Sigmoid colon (tissue), 7 donors: Measurements from ENCODE around the gene RPL3. TPM values are rescaled to one million over a fixed set of nuclear protein-coding genes. Genes with fewer than 3 reads are reported as not detected.

ENCODE experiments used
- DNase-seq: peaks from one replicate; pipeline ENCODE4 v3.0.0-alpha.2; 2019
- H3K27ac ChIP-seq, 4 donors: fragments of 200-600 bp; sonication (generic); one replicate each; pipeline ENCODE4 v1.5.1; 2016 to 2019; ENCODE audit warnings: mild to moderate bottlenecking in 1 of 4
- H3K27me3 ChIP-seq, 3 donors: fragments of 200-600 bp; sonication (generic); one replicate each; pipeline ENCODE4 v1.5.1; 2019; ENCODE audit warnings: mild to moderate bottlenecking in 1 of 3
- H3K36me3 ChIP-seq, 4 donors: fragments of 200-600 bp; sonication (generic); one replicate each; pipeline ENCODE4 v1.5.1; 2016 to 2019
- H3K4me1 ChIP-seq, 4 donors: fragments of 200-600 bp; sonication (generic); one replicate each; pipeline ENCODE4 v1.5.1; 2017 to 2019
- H3K4me3 ChIP-seq, 4 donors: fragments of 200-600 bp; sonication (generic); one replicate each; pipeline ENCODE4 v1.5.1; 2017 to 2019; ENCODE audit warnings: mild to moderate bottlenecking in 2 of 4, moderate library complexity in 1 of 4
- H3K9me3 ChIP-seq, 4 donors: fragments of 200-600 bp in 3 of 4; sonication (generic) in 3 of 4; one replicate each; pipeline versions ENCODE4 v1.5.1 to v1.6.1; 2013 to 2019
- EP300 ChIP-seq, 4 donors: sonication (generic); formaldehyde crosslinking; IDR thresholded peaks; one replicate each; pipeline ENCODE4 v1.6.1; 2017; ENCODE audit warnings: antibody characterized with exemption in 4 of 4
- POLR2A ChIP-seq, 2 donors: fragments of 450-650 bp; IDR thresholded peaks; one replicate each; pipeline ENCODE4 v1.6.1; 2016; ENCODE audit warnings: antibody characterized with exemption in 2 of 2, mild to moderate bottlenecking in 2 of 2, moderate library complexity in 2 of 2
- POLR2AphosphoS5 ChIP-seq, 4 donors: sonication (generic); formaldehyde crosslinking; IDR thresholded peaks; one replicate each; pipeline ENCODE4 v1.6.1; 2017; ENCODE audit warnings: antibody characterized with exemption in 4 of 4
- WGBS, 2 donors: extraction: QIAGEN DNeasy Blood & Tissue Kit; methylation state at CpG; one replicate each; pipeline ENCODE4 v1.1.7; 2013; 5-methylcytosine and 5-hydroxymethylcytosine counted together
- intact Hi-C: fragments of 100-400 bp; cut with DNase I; formaldehyde crosslinking; loops from one replicate; pipeline ENCODE4 v1.15.1; 2023
- polyA plus RNA-seq, 3 donors: library from polyadenylated mRNA; stranded (reverse); fragments of 200-250 nt; gene quantifications; one replicate each; pipeline ENCODE4 v1.2.3, GENCODE V29; 2013
- total RNA-seq, 4 donors: library from RNA; depleted of rRNA; stranded (reverse); fragments of >200 nt; gene quantifications; one replicate each; pipeline ENCODE4 v1.1.0, GENCODE V29; 2016
- TF ChIP-seq, protein P1 (sequence below), 4 experiments: fragments of 450-650 bp in 3 of 4; fragments of 200-600 bp in 1 of 4; IDR thresholded peaks; one replicate each; pipeline ENCODE4 v1.5.1; 2016 to 2019; ENCODE audit warnings: antibody characterized with exemption in 4 of 4, mild to moderate bottlenecking in 3 of 4, moderate library complexity in 2 of 4
- donor health status: healthy with polysubstance abuse.
- donor health status: Bipolar disorder and iron deficiency.
- donor health status: healthy.

The RPL3 gene
- total and polyA plus RNA-seq, 7 donors, result 1,532 to 4,917 (median 2,212) TPM

DNA sequence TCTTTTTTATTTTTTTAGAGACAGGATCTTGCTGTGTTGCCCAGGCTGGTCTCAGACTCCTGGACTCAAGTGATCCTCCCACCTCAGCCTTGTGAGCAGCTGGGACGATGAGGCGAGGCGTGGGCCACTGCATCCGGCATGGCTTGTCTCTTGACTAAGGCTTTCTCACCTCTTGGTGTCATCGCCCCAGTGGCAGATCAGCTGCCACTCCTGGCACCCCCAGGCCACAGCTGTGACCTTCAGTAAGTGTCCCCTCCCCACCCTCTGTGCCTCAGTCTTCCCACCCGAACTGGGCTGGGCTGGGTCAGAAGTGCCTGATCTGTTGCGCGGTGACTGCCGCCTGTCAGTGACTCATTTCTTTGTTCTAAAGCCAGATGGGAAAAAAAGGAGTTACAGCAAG is 33.9 kb upstream of the RPL3 start:
- Histone ChIP-seq H3K36me3 (no peaks in the 10 kb centered on the region), H3K4me3 (no peak overlapping the region), H3K27me3 (no peaks in the 10 kb centered on the region), H3K27ac (no peak overlapping the region), H3K9me3 (no peaks in the 10 kb centered on the region), H3K4me1 (peaks cover 0 to 22% (median 19%) of the 10 kb centered on the region in 4 donors)
- intact Hi-C loops, result loop anchor here (5.0 kb wide), 2 partner anchors 44 to 169 kb away; partner anchors contain the start of genes ATF4 and TAB1
- 83 to 91% methylated on average over 9 of the region's 9 CpGs for WGBS, 2 donors
- no peak for DNase-seq
- TF ChIP-seq POLR2AphosphoS5 (IDR thresholded peaks at IDR 0.05), result no peak
- TF ChIP-seq POLR2A (IDR thresholded peaks at IDR 0.05), result no peak
- no peak for TF ChIP-seq EP300 (IDR thresholded peaks at IDR 0.05)
- TF ChIP-seq, protein P1, sequence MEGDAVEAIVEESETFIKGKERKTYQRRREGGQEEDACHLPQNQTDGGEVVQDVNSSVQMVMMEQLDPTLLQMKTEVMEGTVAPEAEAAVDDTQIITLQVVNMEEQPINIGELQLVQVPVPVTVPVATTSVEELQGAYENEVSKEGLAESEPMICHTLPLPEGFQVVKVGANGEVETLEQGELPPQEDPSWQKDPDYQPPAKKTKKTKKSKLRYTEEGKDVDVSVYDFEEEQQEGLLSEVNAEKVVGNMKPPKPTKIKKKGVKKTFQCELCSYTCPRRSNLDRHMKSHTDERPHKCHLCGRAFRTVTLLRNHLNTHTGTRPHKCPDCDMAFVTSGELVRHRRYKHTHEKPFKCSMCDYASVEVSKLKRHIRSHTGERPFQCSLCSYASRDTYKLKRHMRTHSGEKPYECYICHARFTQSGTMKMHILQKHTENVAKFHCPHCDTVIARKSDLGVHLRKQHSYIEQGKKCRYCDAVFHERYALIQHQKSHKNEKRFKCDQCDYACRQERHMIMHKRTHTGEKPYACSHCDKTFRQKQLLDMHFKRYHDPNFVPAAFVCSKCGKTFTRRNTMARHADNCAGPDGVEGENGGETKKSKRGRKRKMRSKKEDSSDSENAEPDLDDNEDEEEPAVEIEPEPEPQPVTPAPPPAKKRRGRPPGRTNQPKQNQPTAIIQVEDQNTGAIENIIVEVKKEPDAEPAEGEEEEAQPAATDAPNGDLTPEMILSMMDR (IDR thresholded peaks at IDR 0.05), result no peak

DNA sequence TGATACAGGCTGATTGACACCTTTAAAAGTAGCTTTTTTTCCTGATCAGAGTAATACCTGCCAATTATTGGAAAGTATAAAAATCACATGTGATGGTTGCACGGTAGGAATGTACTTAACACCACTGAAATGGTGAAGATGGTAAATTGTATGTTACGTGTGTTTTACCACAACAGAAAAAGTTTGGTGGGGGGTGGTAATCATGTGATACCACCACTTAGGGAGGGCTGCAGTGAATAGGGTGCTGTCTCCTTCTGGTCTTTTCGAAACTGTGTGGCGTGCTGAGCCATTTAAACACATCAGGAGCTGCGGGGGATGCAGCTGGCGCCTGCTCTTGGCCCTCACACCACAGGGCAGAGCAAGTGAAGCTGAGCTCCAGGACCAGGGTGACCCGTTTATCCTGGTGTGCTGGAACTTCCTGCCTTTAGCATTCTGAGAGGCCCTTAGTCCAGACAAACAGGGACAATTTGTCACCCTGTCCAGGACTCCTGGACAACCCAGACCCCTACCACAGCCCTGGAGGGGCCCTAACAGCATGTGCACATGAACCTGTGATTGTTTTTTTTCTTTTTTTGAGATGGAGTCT is 33.0 kb upstream of the RPL3 start:
- Histone ChIP-seq H3K4me3 (no peak overlapping the region), H3K27ac (no peak overlapping the region), H3K36me3 (no peaks in the 10 kb centered on the region), H3K27me3 (no peaks in the 10 kb centered on the region), H3K9me3 (no peaks in the 10 kb centered on the region), H3K4me1 (peaks cover 0 to 22% (median 19%) of the 10 kb centered on the region in 4 donors)
- no peak for DNase-seq
- intact Hi-C loops, result loop anchor here (5.0 kb wide), 2 partner anchors 45 to 170 kb away; partner anchors contain the start of genes ATF4 and TAB1
- WGBS, 2 donors, result 79 to 88% methylated on average over 7 of the region's 7 CpGs
- TF ChIP-seq EP300 (IDR thresholded peaks at IDR 0.05) (no peak), POLR2AphosphoS5 (IDR thresholded peaks at IDR 0.05) (no peak), POLR2A (IDR thresholded peaks at IDR 0.05) (no peak)
- TF ChIP-seq, protein P1 (IDR thresholded peaks at IDR 0.05), result no peak

DNA sequence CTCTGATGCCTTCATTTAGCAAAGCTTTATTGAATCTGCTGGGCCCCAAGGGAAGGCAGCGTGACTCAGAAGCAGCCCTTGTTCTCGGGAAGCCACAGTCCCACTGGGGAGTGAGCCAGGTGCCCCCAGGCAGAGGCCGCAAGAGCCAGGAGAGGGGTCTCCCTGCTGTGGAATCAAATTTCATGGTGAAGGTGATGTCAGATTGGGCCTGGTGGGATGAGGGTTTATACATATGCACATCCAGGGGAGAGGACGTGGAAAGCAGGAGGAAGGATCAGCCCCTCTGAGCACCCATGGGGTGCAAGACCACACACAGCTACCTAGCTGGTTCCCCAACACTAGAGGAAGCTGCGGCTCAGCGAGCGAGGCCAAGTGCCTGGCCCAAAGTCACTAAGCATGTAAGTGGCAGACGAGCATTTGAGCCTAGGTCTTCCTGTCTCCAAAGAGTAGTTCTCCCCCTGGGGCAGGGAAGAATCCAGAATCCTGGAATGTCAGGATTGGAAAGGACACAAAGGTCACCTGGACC is 32.3 kb upstream of the RPL3 start:
- peaks cover 0 to 22% (median 19%) of the 10 kb centered on the region in 4 donors for H3K4me1 ChIP-seq
- H3K9me3 ChIP-seq, result no peaks in the 10 kb centered on the region
- no peaks in the 10 kb centered on the region for H3K27me3 ChIP-seq
- no peak for DNase-seq
- 53 to 76% methylated on average over 8 of the region's 8 CpGs for WGBS, 2 donors
- no peaks in the 10 kb centered on the region for H3K36me3 ChIP-seq
- peak overlapping the region in 2 of 4 donors; percentile 72 to 82 for H3K27ac ChIP-seq
- intact Hi-C loops, result loop anchor here (5.0 kb wide), 2 partner anchors 46 to 171 kb away; partner anchors contain the start of genes ATF4 and TAB1
- H3K4me3 ChIP-seq, result no peak overlapping the region
- TF ChIP-seq, protein P1 (IDR thresholded peaks at IDR 0.05), result no peak

DNA sequence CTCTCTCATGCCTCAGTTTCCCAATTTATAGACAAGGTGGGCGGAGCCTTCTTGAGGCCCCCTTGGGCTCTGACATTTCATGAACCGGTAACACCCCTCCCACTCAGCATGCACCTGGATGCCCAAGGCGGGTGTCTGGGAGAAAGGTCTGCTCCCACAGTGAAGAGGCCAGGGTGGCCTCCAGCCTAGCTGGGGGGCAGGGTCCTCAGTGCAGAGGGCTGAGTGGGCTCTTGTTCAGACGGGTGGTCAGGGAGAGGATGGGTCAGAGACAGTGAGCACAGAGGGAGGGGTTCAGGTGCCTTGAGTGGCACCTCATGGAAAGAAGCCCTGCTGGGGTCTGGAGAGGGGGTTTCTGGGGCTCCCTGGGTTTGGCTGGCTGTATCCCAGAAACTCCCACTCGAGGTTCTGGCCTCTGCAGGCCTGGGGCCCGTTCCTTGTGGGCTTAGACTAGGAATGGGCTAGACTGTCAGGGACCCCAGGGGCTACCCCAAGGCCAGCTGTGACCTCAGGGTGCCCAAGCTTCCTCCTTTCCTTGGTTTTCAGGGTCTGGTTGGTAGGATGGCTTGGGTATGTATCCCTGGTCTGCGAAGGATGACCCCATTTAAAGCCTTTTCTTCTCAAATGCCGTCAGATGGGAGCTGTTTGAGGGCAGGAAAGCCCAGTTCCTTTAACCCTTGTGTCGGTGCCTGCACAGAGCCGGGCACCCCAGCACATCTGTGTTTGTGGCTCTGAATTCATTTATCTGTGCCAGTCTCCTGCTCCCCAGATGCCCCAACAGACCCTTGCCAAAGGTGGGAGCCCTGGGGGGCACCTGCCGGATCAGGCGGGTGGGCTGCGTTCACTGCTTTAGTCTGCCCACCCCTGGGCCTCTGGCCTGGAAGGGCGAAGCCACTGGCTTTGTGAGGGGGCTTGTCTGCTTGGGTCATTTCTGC is 31.6 kb upstream of the RPL3 start:
- intact Hi-C loops, result loop anchor here (5.0 kb wide), 2 partner anchors 46 to 171 kb away; partner anchors contain the start of genes ATF4 and TAB1

More for the DNA sequence above, 31.6 kb upstream of the RPL3 start:
- H3K27ac ChIP-seq, result peak overlapping the region; percentile 72 to 82 (median 77)
- WGBS, 2 donors, result 58 to 66% methylated on average over 14 of the region's 14 CpGs
- peak overlapping the region; percentile 63 to 98 (median 78) for H3K4me3 ChIP-seq
- no peaks in the 10 kb centered on the region for H3K27me3 ChIP-seq
- no peak for DNase-seq
- no peaks in the 10 kb centered on the region for H3K36me3 ChIP-seq
- H3K4me1 ChIP-seq, result peaks cover 0 to 22% (median 19%) of the 10 kb centered on the region in 4 donors
- TF ChIP-seq EP300 (IDR thresholded peaks at IDR 0.05) (no peak), POLR2AphosphoS5 (IDR thresholded peaks at IDR 0.05) (no peak), POLR2A (IDR thresholded peaks at IDR 0.05) (no peak)
- TF ChIP-seq, protein P1 (IDR thresholded peaks at IDR 0.05), result no peak
- H3K9me3 ChIP-seq, result no peaks in the 10 kb centered on the region
